Caki2 (cell line): Measurements from ENCODE around the gene GABRD. TPM values are rescaled to one million over a fixed set of nuclear protein-coding genes. Genes with fewer than 3 reads are reported as not detected.

Source experiments
- DNase-seq: peaks from one replicate; pipeline ENCODE4 v3.0.0-alpha.2; 2015; ENCODE audit warnings: low read depth
- in situ Hi-C: cut with HindIII; loops from 2 replicates; pipeline ENCODE4 v1.10.0; 2016; ENCODE audit warnings: low sequenced_read_pairs, low pct_unique_long_range_greater_than_20kb, mixed read lengths
- total RNA-seq: library from RNA; depleted of rRNA; stranded (reverse); fragments of >200 nt; shearing (Covaris generic); gene quantifications from 2 replicates; pipeline ENCODE4 v1.2.3, GENCODE V29; 2014; ENCODE audit warnings: low replicate concordance

GABRD gene
- total RNA-seq, 1 experiment from 2014 or later, result 0.74 TPM

GRCh38 chr1:2061065-2061778 lies 42.1 kb downstream of the GABRD start:
- DNase-seq, result no peak
- in situ Hi-C loops, result no loop called here

GRCh38 chr1:2065699-2066098 lies 46.6 kb downstream of the GABRD start:
- in situ Hi-C loops, result no loop called here
- DNase-seq, result no peak

GRCh38 chr1:2067393-2067792 lies 48.2 kb downstream of the GABRD start:
- DNase-seq, result no peak
- in situ Hi-C loops, result no loop called here

- no peak for DNase-seq
- in situ Hi-C loops, result no loop called here
Observed at GRCh38 chr1:2067981-2068380, 48.8 kb downstream of the GABRD start.

- in situ Hi-C loops, result no loop called here
Observed at GRCh38 chr1:2068951-2069350, 49.8 kb downstream of the GABRD start.

GRCh38 chr1:2070016-2070415 lies 50.9 kb downstream of the GABRD start:
- DNase-seq, result no peak
- in situ Hi-C loops, result no loop called here

More at GRCh38 chr1:2068951-2069350, 49.8 kb downstream of the GABRD start:
- DNase-seq, result no peak

- no peak for DNase-seq
- in situ Hi-C loops, result no loop called here
Observed at GRCh38 chr1:2070800-2071530, 51.8 kb downstream of the GABRD start.

GRCh38 chr1:2072109-2072806 lies 53.1 kb downstream of the GABRD start:
- in situ Hi-C loops, result no loop called here
- no peak for DNase-seq

GRCh38 chr1:2072891-2073290 lies 53.7 kb downstream of the GABRD start:
- in situ Hi-C loops, result no loop called here
- no peak for DNase-seq

GRCh38 chr1:2073382-2074230 lies 54.5 kb downstream of the GABRD start:
- DNase-seq, result no peak

GRCh38 chr1:2074396-2074795 lies 55.3 kb downstream of the GABRD start:
- in situ Hi-C loops, result no loop called here
- no peak for DNase-seq

More at GRCh38 chr1:2073382-2074230, 54.5 kb downstream of the GABRD start:
- in situ Hi-C loops, result no loop called here

GRCh38 chr1:2074944-2075740 lies 56.0 kb downstream of the GABRD start:
- no peak for DNase-seq
- in situ Hi-C loops, result no loop called here

- in situ Hi-C loops, result no loop called here
Observed at GRCh38 chr1:2076826-2077225, 57.7 kb downstream of the GABRD start.

GRCh38 chr1:2078170-2078569 lies 59.0 kb downstream of the GABRD start:
- DNase-seq, result no peak
- in situ Hi-C loops, result no loop called here

More at GRCh38 chr1:2076826-2077225, 57.7 kb downstream of the GABRD start:
- DNase-seq, result no peak

- DNase-seq, result no peak
- in situ Hi-C loops, result no loop called here
Observed at GRCh38 chr1:2079396-2080085, 60.4 kb downstream of the GABRD start.

GRCh38 chr1:2080140-2080539 lies 61.0 kb downstream of the GABRD start:
- DNase-seq, result no peak
- in situ Hi-C loops, result no loop called here
